ENCODE measurements around the gene SAC3D1. TPM values are rescaled to one million over a fixed set of nuclear protein-coding genes. Genes with fewer than 3 reads are reported as not detected.

Gene SAC3D1
- total and polyA plus RNA-seq, 2 of the 4 experiments (the other 2 are of a cell fraction): 2.9 to 13.2 TPM

DNA sequence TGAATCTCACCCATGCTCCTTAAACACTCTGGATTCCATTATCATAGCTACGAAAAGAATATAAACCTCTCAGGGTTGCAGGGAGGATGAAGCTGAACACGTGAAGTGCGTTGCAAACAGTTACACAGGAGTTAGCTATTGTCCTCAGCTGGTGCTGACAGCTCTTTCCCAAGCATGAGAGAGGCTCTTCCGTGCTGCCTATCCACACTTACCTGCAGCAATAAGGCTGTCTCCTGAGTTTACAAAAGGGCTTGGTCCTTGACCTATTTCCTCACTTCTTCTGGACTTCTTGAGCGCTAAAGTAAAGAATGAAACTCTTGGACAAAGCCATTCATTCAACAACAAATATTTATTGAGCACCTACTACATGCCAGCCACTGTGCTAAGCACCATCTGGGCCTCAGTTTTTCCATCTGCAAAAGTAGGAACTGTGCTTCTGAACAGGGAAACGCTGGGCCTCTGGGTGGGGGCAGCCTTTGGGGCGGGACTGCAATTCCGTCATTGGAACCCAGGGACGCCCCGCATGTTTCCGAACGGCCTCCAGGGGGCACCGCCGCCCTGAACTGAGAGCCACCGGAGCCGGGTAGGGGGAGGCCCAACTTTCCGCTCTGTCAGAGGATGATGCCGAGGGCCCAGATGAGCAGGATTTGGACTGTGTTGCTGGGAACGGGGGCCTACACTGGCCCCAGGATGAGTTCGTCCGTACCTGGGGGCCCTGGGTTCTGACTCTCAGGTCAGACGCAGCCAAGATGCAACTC is 27.7 kb upstream of the SAC3D1 start:
- Histone ChIP-seq H3K4me1 (ENCODE audit: control insufficient read depth, insufficient read depth, low read length) (peaks cover 5% of the 10 kb centered on the region), H3K4me3 (ENCODE audit: insufficient read depth, low read depth, low read length) (peak overlapping the region; percentile 57), H2BK15ac (ENCODE audit: low read depth, low read length) (peak overlapping the region; percentile 66; the same call in 2 of the 3 replicates), H3K27ac (ENCODE audit: insufficient read depth, low read length) (peak overlapping the region; percentile 83), H3K9me1 (ENCODE audit: insufficient read depth, low read length) (peaks cover 15% of the 10 kb centered on the region), H3K9ac (ENCODE audit: low read depth, low read length) (peak overlapping the region; percentile 74), H2BK20ac (ENCODE audit: low read depth, low read length) (no peak overlapping the region), H3K18ac (ENCODE audit: low read depth, low read length) (peak overlapping the region; percentile 46), H3K27me3 (ENCODE audit: control insufficient read depth, insufficient read depth, low read length) (no peaks in the 10 kb centered on the region), H4K91ac (ENCODE audit: insufficient read depth, low read depth, low read length) (peak overlapping the region; percentile 91), H2AK5ac (ENCODE audit: low read depth, low read length) (peak overlapping the region; percentile 99), H4K5ac (ENCODE audit: low read depth, low read length) (peak overlapping the region; percentile 85), H3K9me3 (ENCODE audit: control insufficient read depth, insufficient read depth, low read length) (no peaks in the 10 kb centered on the region), H4K8ac (ENCODE audit: low read depth in 2 of 2, low read length in 2 of 2) (peak overlapping the region; percentile 97 to 98), H3K56ac (ENCODE audit: extremely low read depth, insufficient read depth, low read length) (peak overlapping the region; percentile 82), H3K79me1 (ENCODE audit: low read depth in 1 of 2, low read length in 2 of 2) (peaks cover 15 to 39% of the 10 kb centered on the region in 2 experiments), H3K36me3 (ENCODE audit: control insufficient read depth, insufficient read depth, low read length) (no peaks in the 10 kb centered on the region), H3K4me2 (ENCODE audit: low read depth, low read length) (peak overlapping the region; percentile 66), H3K4ac (ENCODE audit: low read depth, low read length) (peak overlapping the region; percentile 86), H4K20me1 (ENCODE audit: insufficient read depth, low read length) (no peaks in the 10 kb centered on the region), H2AFZ (replicated peaks; ENCODE audit: low read length, poor library complexity) (peak overlapping the region; percentile 98), H2AK9ac (replicated peaks; ENCODE audit: low read depth, low read length, poor library complexity) (peak overlapping the region; percentile 98), H3K14ac (replicated peaks; ENCODE audit: low read depth, low read length) (peak overlapping the region; percentile 94), H2BK5ac (ENCODE audit: low read depth, low read length, poor library complexity, severe bottlenecking) (peak overlapping the region; percentile 81), H2BK120ac (ENCODE audit: low read depth, low read length) (peak overlapping the region; percentile 87), H3K23ac (ENCODE audit: low read depth, low read length) (peak overlapping the region; percentile 77)
- CTCF ChIA-PET: interaction anchor here (0.5 to 1.6 kb wide), 4 partner anchors 11 to 236 kb away, joined by 3 to 5 read pairs (median 3); no protein-coding TSS in a partner anchor
- in situ Hi-C loops (cut with MboI; ENCODE audit: low sequenced_read_pairs) (no loop called here), dilution Hi-C loops (cut with HindIII; ENCODE audit: low sequenced_read_pairs, unreplicated experiment) (no loop called here), intact Hi-C loops (cut with micrococcal nuclease) (loop anchor here (2.0 kb wide), 1 partner anchor 103 kb away; the partner anchor contains the start of gene ZNHIT2)
- BruUV-seq (replicated peaks): no TSS peak
- POLR2A ChIA-PET (ENCODE audit: unreplicated experiment): interaction anchor here (0.7 kb wide), 1 partner anchor 211 kb away, joined by 14 read pairs; no protein-coding TSS in a partner anchor
- WGBS, 2 experiments (ENCODE audit: extremely low coverage in 2 of 2, insufficient read length in 1 of 2): 31% methylated on average over 2 of the region's 22 CpGs; no CpG with 5 or more reads in 1 of the 2 experiments
- ATAC-seq (ENCODE audit: low read depth): peak; percentile 91
- peak; percentile 82 for DNase-seq
- TF ChIP-seq CEBPB (IDR thresholded peaks at IDR 0.05; ENCODE audit: low read depth, low read length): no peak
- no peak for TF ChIP-seq CHD1 (IDR thresholded peaks at IDR 0.05; ENCODE audit: low read depth, low read length)
- TF ChIP-seq NFE2L2 (IDR thresholded peaks at IDR 0.05; ENCODE audit: low read depth, low read length): 0 out of 2 replicates have a peak, but pooled peaks have one; percentile 16
- TF ChIP-seq RCOR1 (IDR thresholded peaks at IDR 0.05; ENCODE audit: insufficient replicate concordance, low read length): no peak
- peak; percentile 53 for TF ChIP-seq SMC3 (IDR thresholded peaks at IDR 0.05; ENCODE audit: low read depth, low read length)
- TF ChIP-seq BHLHE40 (IDR thresholded peaks at IDR 0.05; ENCODE audit: low read depth, low read length): no peak
- peak; percentile 25; the same call in 1 of the 2 replicates for TF ChIP-seq MXI1 (IDR thresholded peaks at IDR 0.05; ENCODE audit: borderline replicate concordance, low read depth, low read length)
- peak; percentile 70 for TF ChIP-seq POLR2A (IDR thresholded peaks at IDR 0.05; ENCODE audit: low read depth, low read length)
- TF ChIP-seq FOS (IDR thresholded peaks at IDR 0.05; ENCODE audit: low read depth, low read length): no peak
- no peak for TF ChIP-seq ELK1 (IDR thresholded peaks at IDR 0.05; ENCODE audit: borderline replicate concordance, low read depth, low read length)
- no peak for TF ChIP-seq USF2 (IDR thresholded peaks at IDR 0.05; ENCODE audit: low read depth, low read length)
- TF ChIP-seq RFX5 (IDR thresholded peaks at IDR 0.05; ENCODE audit: low read depth, low read length): no peak
- TF ChIP-seq MAFK (IDR thresholded peaks at IDR 0.05; ENCODE audit: low read depth, low read length): no peak
- TF ChIP-seq CTCF (conservative IDR thresholded peaks at IDR 0.05; ENCODE audit: low read depth, low read length): peak; percentile 87
